HL-60/S4 treated with phorbol 12-myristate 13-acetate at 8.2 ng/mL for 4 days and 3 days (cell line): ENCODE measurements around the gene LTBP4.

Source experiments
- in situ Hi-C: fragments of 300-500 bp; cut with MboI; formaldehyde crosslinking; loops from 2 replicates; pipeline ENCODE4 v1.15.0; 2022; ENCODE audit warnings: low sequenced_read_pairs

LTBP4 gene

DNA sequence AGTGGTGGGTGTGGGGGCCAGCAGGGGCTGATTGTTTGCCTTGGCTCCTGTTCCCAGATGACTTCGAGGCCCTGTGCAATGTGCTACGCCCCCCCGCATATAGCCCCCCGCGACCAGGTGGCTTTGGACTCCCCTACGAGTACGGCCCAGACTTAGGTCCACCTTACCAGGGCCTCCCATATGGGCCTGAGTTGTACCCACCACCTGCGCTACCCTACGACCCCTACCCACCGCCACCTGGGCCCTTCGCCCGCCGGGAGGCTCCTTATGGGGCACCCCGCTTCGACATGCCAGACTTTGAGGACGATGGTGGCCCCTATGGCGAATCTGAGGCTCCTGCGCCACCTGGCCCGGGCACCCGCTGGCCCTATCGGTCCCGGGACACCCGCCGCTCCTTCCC lies 25.7 kb downstream of the LTBP4 start:
- in situ Hi-C loops: loop anchor here (25.0 kb wide), 1 partner anchor 315 kb away; no protein-coding TSS in a partner anchor

DNA sequence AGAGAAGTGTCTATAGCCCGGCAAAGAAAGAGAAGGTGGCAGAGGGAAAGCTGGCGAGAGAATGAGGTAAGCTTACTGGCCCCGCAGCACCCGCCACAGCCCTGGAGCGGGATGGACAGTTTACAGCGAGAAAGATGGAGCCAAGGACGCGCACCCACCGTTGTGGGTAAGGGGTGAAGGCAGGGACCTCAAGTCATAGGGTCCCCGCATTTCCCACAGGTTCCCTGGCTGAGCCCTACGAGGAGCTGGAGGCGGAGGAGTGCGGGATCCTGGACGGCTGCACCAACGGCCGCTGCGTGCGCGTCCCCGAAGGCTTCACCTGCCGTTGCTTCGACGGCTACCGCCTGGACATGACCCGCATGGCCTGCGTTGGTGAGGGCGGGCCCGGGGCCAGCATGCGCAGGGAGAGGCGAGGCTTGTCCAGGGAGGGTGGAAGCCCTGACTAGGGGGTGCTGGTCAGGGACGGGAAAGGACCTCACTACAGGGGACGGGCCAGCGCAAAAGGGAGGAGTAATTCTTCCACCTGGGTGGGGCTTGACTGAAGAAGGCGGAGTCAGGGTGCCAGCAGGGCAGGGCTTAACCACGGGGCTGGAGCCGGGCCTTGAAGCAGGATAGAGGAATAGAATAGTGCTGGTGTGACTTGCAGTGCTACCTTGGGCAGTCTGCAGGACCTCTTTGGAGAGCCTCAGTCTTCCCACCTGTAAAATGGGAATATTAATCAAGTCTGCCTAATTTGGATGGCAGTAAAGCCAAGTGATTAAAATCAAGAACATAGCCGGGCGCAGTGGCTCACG lies 26.5 kb downstream of the LTBP4 start:
- in situ Hi-C loops: loop anchor here (25.0 kb wide), 1 partner anchor 315 kb away; no protein-coding TSS in a partner anchor

DNA sequence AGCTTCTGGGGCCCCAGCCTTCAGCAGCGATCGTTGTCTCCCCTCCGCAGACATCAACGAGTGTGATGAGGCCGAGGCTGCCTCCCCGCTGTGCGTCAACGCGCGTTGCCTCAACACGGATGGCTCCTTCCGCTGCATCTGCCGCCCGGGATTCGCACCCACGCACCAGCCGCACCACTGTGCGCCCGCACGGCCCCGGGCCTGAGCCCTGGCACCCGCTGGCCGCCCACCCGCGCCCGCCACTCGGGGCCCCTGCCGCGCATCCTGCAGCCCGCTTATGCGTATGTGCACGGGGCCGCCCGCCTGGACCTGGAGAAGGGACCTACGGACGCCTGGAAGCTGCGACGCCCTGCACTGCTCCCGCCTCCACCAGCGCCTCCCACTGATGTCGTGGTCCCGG lies 28.2 kb downstream of the LTBP4 start:
- in situ Hi-C loops: loop anchor here (25.0 kb wide), 1 partner anchor 317 kb away; no protein-coding TSS in a partner anchor

DNA sequence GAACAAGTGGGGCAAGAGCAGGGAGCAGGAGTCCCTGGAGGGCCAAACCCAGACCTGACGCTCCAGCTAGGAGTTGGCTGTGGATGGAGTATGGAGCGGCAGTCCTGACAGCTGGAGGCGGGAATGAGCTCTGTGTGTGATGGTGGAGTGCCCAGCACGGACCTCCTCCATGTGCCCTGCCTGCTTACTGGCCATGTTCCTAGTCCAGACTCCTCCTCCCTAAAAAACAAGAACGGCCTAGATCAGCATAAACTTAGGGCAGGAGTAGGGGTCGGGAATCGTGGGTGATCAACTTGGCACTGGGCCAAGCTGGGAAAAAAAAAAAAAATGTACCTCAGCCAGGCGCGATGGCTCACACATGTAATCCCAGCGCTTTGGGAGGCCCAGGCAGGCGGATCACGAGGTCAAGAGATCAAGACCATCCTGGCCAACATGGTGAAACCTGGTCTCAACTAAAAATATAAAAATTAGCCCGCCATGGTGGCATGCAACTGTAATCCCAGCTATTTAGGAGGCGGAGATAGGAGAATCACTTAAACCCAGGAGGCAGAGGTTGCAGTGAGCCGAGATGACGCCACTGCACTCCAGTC lies 29.5 kb downstream of the LTBP4 start:
- in situ Hi-C loops: loop anchor here (25.0 kb wide), 1 partner anchor 318 kb away; no protein-coding TSS in a partner anchor

DNA sequence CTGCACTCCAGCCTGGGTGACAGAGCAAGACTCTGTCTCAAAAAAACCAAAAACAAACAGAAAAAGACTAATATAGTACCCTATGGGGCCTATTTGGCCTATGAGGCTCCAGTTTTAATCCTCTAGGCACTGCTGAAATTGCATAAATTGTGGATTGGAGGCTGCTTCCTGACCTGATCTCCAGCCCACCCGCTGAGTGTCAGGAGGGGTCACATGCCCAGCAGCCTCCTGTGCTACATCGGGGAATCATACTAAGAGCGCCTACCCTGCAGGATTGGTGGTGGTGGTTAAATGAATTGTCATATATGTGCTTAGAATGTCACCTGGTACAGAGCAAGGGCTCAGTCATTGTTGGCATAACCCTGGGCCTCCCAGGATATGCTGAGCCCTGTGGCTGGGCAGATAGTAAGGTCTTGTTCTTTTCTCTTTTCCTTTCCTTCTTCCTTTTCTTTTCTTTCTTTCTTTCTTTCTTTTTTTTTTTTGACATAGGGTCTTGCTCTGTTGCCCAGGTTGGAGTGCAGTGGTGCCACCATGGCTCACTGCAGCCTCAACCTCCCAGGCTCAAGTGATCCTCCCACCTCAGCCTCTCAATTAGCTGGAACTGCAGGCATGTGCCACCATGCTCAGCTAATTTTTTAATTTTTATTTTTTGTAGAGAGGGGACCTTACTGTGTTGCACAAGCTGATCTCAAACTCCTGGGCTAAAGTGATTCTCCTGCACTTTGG lies 31.3 kb downstream of the LTBP4 start:
- in situ Hi-C loops: loop anchor here (25.0 kb wide), 1 partner anchor 320 kb away; no protein-coding TSS in a partner anchor

DNA sequence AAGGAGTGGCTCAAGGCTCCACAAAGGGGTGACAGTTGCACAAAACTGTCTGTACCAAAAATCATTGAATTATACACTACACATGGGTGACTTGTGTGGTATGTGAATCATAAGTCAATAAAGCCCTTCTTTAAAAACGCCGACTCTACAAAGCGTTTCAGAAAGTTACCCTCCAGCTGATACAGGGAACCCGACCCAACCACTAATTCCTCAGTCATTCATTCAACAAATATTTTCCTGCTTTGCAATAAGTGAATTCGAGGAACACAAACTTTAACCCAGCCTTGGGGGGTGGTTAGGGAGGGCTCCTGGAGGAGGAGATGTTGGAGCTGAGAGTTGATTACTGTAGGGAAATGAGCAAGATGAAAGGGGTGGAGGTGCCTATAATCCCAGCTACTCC lies 32.0 kb downstream of the LTBP4 start:
- in situ Hi-C loops: loop anchor here (25.0 kb wide), 1 partner anchor 321 kb away; no protein-coding TSS in a partner anchor

DNA sequence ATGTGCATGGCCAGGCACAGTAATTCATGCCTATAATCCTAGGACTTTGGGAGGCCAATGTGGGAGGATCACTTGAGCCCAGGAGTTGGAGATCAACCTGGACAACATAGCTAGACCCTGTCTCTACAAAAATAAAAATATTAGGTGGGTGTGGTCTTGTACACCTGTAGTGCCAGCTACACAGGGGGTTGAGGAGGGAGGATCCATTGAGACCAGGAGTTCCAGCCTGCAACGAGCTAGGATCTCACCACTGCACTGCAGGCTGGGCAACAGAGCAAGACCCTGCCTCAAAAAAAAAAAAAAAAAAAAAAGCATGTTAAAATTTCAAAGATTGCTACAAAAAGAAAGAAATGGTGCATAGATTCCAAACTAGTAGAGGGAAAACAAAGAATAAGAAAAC lies 37.2 kb downstream of the LTBP4 start:
- in situ Hi-C loops: loop anchor here (25.0 kb wide), 1 partner anchor 326 kb away; no protein-coding TSS in a partner anchor

DNA sequence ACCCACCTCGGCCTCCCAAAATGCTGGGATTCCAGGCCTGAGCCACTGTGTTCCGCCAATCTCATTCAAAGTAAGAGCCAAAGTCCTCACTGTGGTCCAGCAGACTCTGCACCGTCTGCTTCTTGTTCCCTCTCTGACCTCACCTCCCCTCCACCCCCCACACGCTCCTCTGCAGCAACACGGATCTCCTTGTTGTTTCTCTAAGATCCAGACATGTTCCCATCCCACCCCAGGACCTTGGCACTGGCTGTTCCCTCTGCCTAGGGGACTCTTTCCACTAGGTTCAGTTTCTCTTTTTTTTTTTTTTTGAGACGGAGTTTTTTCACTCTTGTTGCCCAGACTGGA lies 38.4 kb downstream of the LTBP4 start:
- in situ Hi-C loops: loop anchor here (25.0 kb wide), 1 partner anchor 327 kb away; no protein-coding TSS in a partner anchor

DNA sequence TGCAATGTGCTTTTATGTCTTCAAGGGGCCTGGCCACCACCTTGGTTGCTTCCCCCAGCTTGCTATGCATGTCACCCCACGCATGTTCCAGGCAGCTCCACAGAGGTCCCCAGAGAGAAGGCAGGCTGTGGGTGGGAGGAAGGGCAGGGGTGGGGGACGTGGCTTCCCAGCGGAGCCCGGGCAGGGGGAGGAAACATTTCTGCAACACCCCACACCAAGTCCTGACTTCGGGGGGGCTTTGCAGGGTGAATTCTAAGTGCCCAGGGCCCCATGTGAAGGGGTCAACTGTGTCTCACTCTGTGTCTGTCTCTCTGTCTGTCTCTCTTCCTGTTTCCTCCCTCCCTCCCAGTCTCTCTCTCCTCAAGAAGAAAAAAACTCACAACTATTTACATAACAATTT lies 39.6 kb downstream of the LTBP4 start:
- in situ Hi-C loops: loop anchor here (25.0 kb wide), 1 partner anchor 328 kb away; no protein-coding TSS in a partner anchor

DNA sequence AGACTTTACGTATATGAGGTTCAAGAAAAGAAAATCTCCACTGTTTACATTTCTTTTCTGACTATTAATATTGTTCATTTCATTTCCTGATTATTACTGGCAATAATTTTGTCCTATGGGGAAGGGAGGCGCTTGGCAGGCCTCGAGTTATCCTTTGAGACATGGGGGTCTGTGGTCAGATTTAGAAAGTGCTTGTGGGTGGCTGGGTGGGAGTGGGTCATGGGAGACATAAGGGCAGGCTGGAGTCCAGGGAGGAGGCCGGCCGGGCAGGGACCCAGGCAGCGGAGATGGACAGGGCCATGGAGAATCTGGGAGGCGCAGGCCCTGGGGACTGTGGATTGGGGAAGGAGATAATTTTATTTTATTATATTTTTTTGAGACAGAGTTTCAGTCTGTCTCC lies 40.1 kb downstream of the LTBP4 start:
- in situ Hi-C loops: loop anchor here (25.0 kb wide), 1 partner anchor 329 kb away; no protein-coding TSS in a partner anchor

DNA sequence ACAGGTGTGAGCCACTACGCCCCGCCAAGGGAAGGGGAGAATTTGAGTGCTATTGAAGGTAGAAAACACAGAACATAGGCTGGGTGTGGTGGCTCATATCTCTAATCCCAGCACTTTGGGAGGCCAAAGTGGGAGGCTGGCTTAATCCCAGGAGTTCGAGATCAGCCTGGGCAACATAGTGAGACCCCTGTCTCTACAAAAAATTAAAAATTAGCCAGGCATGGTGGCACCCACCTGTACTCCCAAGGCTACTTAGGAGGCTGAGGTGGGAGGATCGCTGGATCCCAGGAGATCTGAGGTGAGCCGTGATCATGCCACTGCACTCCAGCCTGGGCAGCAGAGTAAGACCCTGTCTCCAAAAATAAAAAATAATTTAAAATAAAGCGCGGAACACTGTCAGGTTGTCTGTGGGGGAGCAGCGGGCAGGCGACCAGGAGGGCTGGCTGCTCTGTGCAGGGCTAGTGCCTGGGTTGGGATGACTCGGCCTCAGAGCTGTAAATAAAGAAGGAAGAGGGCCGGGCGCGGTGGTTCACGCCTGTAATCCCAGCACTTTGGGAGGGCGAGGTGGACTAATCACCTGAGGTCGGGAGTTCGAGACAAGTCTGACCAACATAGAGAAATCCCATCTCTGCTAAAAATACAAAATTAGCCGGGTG lies 41.0 kb downstream of the LTBP4 start:
- in situ Hi-C loops: loop anchor here (25.0 kb wide), 1 partner anchor 330 kb away; no protein-coding TSS in a partner anchor

DNA sequence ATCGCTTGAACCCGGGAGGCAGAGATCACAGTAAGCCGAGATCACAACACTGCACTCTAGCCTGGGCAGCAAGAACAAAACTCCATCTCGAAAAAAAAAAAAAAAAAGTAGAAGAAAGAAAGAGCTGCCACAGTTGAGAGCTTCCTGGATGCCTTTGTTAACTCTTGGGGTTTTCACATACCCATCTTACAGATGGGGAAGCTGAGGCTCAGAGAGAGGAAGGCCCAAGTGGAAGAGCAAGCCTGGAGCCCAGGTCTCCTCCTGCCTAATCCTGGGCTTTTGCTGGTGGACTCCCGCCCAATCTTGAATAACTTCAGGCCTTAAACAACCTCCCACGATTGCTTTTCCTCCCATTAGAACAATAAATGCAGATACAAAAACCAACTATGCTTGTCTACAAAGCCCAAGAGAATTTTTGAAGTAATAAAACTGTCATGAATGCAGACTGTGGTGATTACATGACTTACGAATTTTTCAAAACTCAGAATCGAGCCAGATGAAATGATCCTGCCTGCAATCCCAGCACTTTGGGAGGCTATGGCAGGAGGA lies 41.7 kb downstream of the LTBP4 start:
- in situ Hi-C loops: loop anchor here (25.0 kb wide), 1 partner anchor 331 kb away; no protein-coding TSS in a partner anchor

DNA sequence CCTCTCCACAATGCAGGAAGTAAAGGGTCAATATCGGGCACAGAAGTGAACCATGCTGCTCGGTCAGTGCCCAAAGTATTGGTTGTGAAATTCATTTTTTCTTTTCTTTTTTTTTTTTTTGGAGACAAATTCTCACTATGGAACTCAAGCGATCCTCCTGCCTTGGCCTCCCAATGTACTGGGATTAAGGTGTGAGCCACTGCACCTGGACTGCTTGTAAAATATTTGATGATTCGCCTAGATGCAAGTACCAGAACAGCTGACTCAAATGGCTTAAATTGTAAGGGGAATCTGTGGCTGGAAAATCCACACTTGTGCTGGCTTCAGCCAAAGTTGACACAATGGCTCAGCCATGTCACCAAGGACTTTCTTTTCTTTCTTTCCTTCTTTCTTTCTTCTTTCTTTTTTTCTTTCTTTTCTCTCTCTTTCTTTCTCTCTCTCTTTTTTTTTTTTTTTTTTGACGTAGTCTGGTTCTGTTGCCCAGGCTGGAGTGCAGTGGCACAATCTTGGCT lies 45.6 kb downstream of the LTBP4 start:
- in situ Hi-C loops: loop anchor here (25.0 kb wide), 1 partner anchor 334 kb away; no protein-coding TSS in a partner anchor

DNA sequence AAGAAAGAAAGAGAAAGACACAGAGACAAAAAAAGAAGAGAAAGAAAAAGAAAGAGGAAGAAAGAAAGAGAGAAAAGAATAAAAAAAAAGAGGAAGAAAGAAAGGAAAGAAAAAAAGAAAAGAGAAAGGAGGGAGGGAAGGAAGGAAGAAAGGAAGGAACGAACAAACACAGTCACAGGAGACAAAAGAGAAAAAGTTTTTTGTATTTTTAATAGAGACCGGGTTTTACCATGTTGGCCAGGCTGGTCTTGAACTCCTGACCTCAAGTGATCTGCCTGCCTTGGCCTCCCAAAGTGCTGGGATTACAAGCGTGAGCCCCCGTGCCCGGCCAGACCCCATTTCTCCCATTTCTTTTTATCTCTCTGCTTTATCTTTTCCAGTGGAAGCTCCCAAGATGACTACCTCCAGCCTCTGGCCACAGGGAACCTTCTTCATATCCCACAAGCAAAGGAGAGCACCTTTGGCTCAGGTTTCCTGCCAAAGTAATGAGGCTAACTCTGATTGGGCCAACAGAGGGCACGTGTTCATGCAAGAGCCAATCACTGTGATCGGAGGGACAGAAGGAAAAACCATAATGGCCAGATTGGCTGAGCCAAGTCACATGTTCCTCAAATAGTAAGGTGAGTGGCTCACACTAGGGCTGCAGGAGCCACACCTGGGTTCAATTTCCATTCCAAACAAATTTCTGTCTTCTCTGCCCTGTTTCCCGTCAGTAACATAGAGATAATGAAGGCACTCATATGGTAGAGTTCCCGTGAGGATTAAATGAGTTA lies 48.9 kb downstream of the LTBP4 start:
- in situ Hi-C loops: loop anchor here (25.0 kb wide), 3 partner anchors 338 to 612 kb away; partner anchors contain the start of gene HNRNPUL1

DNA sequence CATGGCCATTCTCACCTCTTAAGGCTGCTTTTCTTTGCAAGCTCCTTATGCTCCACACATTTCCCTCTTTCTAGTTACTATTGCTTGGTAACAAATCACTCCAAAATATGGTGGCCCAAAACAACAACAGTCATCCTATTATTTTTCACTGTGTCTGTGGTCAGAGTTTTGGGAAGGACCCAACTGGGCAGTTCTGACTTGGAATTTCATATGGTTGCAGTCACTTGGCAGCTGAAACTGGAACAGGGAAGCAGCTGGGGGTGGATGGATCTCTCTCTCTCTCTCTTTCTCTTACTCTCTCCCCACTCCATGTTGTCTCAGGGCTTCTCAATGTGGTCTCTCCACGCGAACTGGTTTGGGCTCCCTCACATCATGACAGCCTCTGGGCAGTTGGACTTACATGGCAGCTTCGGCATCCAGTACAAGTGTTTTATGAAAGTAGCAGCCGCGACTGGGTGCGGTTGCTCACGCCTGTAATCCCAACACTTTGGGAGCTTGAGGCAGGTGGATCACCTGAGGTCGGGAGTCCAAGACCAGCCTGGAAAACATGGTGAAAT lies 49.7 kb downstream of the LTBP4 start:
- in situ Hi-C loops: loop anchor here (25.0 kb wide), 2 partner anchors 486 to 611 kb away; partner anchors contain the start of gene HNRNPUL1

DNA sequence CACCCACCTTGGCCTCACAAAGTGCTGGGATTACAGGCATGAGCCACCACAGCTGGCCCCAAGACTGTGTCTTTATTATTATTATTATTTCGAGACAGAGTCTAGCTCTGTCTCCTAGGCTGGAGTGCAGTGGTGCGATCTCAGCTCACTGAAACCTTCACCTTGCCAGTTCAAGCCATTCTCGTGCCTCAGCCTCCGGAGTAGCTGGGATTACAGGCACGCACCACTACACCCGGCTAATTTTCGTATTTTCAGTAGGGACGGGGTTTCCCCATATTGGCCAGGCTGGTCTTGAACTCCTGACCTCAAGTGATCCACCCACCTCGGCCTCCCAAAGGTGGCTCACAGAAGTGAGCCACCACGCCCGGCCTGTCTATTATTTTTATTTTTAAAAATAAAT lies 51.1 kb downstream of the LTBP4 start:
- in situ Hi-C loops: loop anchor here (25.0 kb wide), 2 partner anchors 485 to 610 kb away; partner anchors contain the start of gene HNRNPUL1

DNA sequence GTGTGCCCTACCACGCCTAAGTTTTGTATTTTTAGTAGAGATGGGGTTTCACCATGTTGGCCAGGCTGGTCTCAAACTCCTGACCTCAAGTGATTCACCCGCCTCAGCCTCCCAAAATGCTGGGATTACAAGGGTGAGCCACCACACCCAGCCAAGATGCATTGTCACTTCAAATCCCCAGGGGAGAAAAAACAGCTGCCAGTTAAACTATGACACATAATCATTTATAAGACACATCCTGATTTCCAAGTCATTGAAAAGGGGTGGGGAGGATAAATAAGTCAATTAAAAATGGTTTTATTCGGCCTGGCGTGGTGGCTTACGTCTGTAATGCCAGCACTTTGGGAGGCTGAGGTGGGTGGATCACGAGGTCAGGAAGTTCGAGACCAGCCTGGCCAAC lies 54.5 kb downstream of the LTBP4 start:
- in situ Hi-C loops: loop anchor here (25.0 kb wide), 2 partner anchors 482 to 607 kb away; partner anchors contain the start of gene HNRNPUL1

DNA sequence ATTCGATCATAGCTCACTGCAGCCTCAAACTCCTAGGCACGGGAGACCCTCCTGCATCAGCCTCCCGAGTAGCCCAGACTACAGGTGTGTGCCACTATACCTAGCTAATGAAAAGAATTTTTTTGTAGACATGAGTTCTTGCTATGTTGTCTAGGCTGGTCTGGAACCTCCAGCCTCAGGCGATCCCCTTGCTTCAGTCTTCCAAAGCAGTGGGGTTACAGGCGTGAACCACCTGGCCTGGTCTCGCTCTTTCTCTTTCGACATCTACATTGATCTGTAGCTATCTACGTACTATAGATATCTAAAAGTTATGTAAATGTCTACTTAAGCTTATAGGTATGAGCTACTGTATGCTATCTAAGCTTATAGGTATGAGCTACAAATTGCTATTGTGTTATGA lies 56.9 kb downstream of the LTBP4 start:
- in situ Hi-C loops: loop anchor here (25.0 kb wide), 2 partner anchors 479 to 604 kb away; partner anchors contain the start of gene HNRNPUL1
